ENCODE results near the gene TTLL6. TPM values are rescaled to one million over a fixed set of nuclear protein-coding genes. Genes with fewer than 3 reads are reported as not detected.

The TTLL6 gene
- total RNA-seq, 2 donors from 2014 or later = 0.49 to 2.1 TPM

DNA sequence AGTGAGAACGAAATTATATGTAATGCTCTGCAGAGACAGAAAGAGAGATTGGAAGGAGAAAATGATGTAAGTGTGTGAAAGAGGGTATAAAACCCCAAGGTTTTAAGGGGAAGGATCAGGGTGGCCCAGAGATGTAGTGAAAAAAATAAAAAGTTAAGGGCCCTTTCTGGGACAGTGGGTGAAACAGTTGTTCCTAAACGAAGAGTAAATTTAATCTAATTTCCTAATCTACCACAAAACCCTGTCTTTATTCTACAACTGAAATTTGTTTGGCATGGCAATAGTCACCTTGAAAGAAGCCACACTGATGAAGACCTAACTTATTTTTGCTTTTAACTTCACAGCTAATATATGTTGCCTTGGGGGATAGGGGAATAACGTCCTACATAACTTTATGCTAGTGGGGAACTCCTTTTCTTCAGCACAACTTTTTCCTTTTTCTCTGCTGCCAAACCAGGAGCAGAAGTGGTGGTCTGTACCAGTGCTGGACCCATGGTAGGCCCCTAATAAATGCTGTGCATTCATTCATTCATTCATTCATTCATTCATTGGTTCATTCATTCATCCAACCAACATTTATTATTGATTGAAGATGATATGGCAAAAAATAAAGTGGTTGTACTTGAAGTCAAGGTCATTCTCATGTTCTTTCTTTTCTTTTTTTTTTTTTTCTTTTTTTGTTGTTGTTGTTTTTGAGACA is 39.2 kb upstream of the TTLL6 start:
- Mint-ChIP-seq H3K4me1 (peaks cover 18% of the 10 kb centered on the region), H3K9me3 (no peaks in the 10 kb centered on the region), H3K4me3 (no peak overlapping the region), H3K27me3 (ENCODE audit: insufficient read depth) (no peaks in the 10 kb centered on the region), H3K36me3 (ENCODE audit: low read depth) (peaks cover 29% of the 10 kb centered on the region), H3K27ac (no peak overlapping the region)
- no peak overlapping the region for H3K9ac ChIP-seq (ENCODE audit: extremely low read depth, low read length, poor library complexity, severe bottlenecking)
- no peaks in the 10 kb centered on the region for H3K9me3 ChIP-seq (ENCODE audit: control insufficient read depth, low read length)
- DNase-seq = no peak
- 92 to 96% methylated on average over 2 to 3 of the region's 3 CpGs for WGBS, 2 experiments (ENCODE audit: insufficient coverage in 1 of 2, insufficient read length in 1 of 2)
- H3K4me3 ChIP-seq (ENCODE audit: low read length) = no peak overlapping the region
- H3K4me1 ChIP-seq (ENCODE audit: control insufficient read depth, insufficient read depth, low read length) = peaks cover 6% of the 10 kb centered on the region
- no peaks in the 10 kb centered on the region for H3K27me3 ChIP-seq (ENCODE audit: control insufficient read depth, insufficient read depth, low read length, poor library complexity, severe bottlenecking)
- H3K36me3 ChIP-seq (ENCODE audit: control insufficient read depth, insufficient read depth, low read length) = peaks cover 11% of the 10 kb centered on the region
- no peak overlapping the region for H3K27ac ChIP-seq (ENCODE audit: low read depth, low read length)
- TF ChIP-seq, protein P1, sequence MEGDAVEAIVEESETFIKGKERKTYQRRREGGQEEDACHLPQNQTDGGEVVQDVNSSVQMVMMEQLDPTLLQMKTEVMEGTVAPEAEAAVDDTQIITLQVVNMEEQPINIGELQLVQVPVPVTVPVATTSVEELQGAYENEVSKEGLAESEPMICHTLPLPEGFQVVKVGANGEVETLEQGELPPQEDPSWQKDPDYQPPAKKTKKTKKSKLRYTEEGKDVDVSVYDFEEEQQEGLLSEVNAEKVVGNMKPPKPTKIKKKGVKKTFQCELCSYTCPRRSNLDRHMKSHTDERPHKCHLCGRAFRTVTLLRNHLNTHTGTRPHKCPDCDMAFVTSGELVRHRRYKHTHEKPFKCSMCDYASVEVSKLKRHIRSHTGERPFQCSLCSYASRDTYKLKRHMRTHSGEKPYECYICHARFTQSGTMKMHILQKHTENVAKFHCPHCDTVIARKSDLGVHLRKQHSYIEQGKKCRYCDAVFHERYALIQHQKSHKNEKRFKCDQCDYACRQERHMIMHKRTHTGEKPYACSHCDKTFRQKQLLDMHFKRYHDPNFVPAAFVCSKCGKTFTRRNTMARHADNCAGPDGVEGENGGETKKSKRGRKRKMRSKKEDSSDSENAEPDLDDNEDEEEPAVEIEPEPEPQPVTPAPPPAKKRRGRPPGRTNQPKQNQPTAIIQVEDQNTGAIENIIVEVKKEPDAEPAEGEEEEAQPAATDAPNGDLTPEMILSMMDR (conservative IDR thresholded peaks at IDR 0.05) = no peak

DNA sequence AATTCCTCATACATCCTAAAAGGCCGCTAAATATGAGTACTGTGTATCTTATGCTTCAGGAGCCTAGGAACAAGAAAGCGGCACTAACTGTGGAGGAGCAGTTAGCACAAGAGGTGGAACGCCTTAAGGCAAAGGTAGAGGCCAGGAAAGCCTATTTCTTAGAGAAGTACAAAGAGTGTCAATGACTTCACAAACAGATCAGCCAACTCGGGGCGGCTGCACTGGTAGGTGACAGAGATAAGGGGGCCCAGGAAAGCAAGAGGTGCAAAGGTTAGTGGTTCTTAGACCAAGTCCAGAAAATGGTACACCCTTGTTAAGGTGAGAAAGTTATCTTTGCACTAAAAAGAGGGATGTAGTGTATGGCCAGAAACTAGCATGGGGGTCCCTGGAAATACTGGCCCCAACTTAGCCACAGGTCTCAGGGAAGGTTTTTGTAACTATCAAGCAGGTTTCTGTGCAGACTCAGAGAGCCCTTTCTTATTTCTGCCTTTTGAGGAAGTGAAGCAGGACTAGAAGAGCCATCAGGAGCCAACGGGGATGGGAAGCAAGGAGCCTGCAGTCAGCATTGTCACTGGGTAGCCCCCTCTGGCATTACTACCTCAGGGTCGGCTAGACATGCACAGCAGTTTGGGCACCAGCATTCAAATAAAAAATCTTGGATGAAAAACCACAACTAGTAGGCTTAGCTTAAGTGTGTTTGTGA is 37.9 kb upstream of the TTLL6 start:
- Histone ChIP-seq H3K4me3 (ENCODE audit: low read length) (no peak overlapping the region), H3K27me3 (ENCODE audit: control insufficient read depth, insufficient read depth, low read length, poor library complexity, severe bottlenecking) (no peaks in the 10 kb centered on the region), H3K4me1 (ENCODE audit: control insufficient read depth, insufficient read depth, low read length) (peaks cover 6% of the 10 kb centered on the region), H3K9me3 (ENCODE audit: control insufficient read depth, low read length) (no peaks in the 10 kb centered on the region), H3K36me3 (ENCODE audit: control insufficient read depth, insufficient read depth, low read length) (peaks cover 17% of the 10 kb centered on the region), H3K27ac (ENCODE audit: low read depth, low read length) (no peak overlapping the region), H3K9ac (ENCODE audit: extremely low read depth, low read length, poor library complexity, severe bottlenecking) (no peak overlapping the region)
- H3K27ac Mint-ChIP-seq = peak overlapping the region; percentile 5
- H3K27me3 Mint-ChIP-seq (ENCODE audit: insufficient read depth) = no peaks in the 10 kb centered on the region
- 87 to 90% methylated on average over 5 to 7 of the region's 7 CpGs for WGBS, 2 experiments (ENCODE audit: insufficient coverage in 1 of 2, insufficient read length in 1 of 2)
- no peaks in the 10 kb centered on the region for H3K9me3 Mint-ChIP-seq
- peaks cover 29% of the 10 kb centered on the region for H3K36me3 Mint-ChIP-seq (ENCODE audit: low read depth)
- TF ChIP-seq, protein P1 (conservative IDR thresholded peaks at IDR 0.05) = no peak
- H3K4me1 Mint-ChIP-seq = peaks cover 18% of the 10 kb centered on the region
- peak; percentile 61 for DNase-seq
- H3K4me3 Mint-ChIP-seq = peak overlapping the region; percentile 1

DNA sequence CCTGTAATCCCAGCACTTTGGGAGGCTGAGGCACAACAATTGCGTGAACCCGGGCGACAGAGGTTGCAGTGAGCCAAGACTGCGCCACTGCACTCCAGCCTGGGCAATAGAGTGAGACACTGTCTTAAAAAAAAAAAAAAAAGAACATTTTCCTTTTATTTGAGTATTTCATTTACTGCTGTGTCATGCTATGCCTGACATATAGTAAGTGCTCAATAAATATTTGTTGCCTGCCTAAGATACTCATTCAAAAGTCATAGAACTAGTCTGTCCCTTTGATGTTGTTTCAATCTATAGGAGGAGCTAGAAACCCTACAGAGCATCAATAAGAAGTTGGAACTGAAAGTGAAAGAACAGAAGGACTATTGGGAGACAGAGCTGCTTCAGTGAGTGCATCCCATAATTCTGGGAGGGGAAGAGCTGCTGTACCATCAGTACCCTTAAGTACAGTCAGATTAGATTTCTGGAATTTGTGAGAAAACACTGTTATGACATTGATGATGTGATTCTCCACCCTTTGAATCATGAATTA is 33.8 kb upstream of the TTLL6 start:
- H3K9me3 Mint-ChIP-seq = no peaks in the 10 kb centered on the region
- peaks cover 24% of the 10 kb centered on the region for H3K4me1 Mint-ChIP-seq
- no peak overlapping the region for H3K4me3 ChIP-seq (ENCODE audit: low read length)
- peaks cover 6% of the 10 kb centered on the region for H3K4me1 ChIP-seq (ENCODE audit: control insufficient read depth, insufficient read depth, low read length)
- peaks cover 30% of the 10 kb centered on the region for H3K36me3 Mint-ChIP-seq (ENCODE audit: low read depth)
- no peak overlapping the region for H3K9ac ChIP-seq (ENCODE audit: extremely low read depth, low read length, poor library complexity, severe bottlenecking)
- no peak overlapping the region for H3K27ac ChIP-seq (ENCODE audit: low read depth, low read length)
- no peak for DNase-seq
- peaks cover 40% of the 10 kb centered on the region for H3K36me3 ChIP-seq (ENCODE audit: control insufficient read depth, insufficient read depth, low read length)
- no peak overlapping the region for H3K27ac Mint-ChIP-seq
- no peaks in the 10 kb centered on the region for H3K9me3 ChIP-seq (ENCODE audit: control insufficient read depth, low read length)
- H3K27me3 Mint-ChIP-seq (ENCODE audit: insufficient read depth) = no peaks in the 10 kb centered on the region
- no peak overlapping the region for H3K4me3 Mint-ChIP-seq
- H3K27me3 ChIP-seq (ENCODE audit: control insufficient read depth, insufficient read depth, low read length, poor library complexity, severe bottlenecking) = no peaks in the 10 kb centered on the region
- TF ChIP-seq, protein P1 (conservative IDR thresholded peaks at IDR 0.05) = no peak
- 95% methylated on average over 4 of the region's 4 CpGs for WGBS, 2 experiments (ENCODE audit: insufficient coverage in 1 of 2, insufficient read length in 1 of 2)

Data from endodermal cell (in vitro differentiated cells).